ENCODE measurements around the gene DBF4.
"Not testable (repeated sequence)": the region's sequence is repeated elsewhere in the genome, so short reads cannot be mapped to it uniquely, and the experiment has no call there.

The DBF4 gene

GRCh38 chr7:87919875-87920274, 43.6 kb downstream of the DBF4 start:
- DNase-seq (ENCODE audit: insufficient read length, low spot score) (no peak), FAIRE-seq (no peak)
- TF ChIP-seq POLR2AphosphoS5 (IDR thresholded peaks at IDR 0.05; ENCODE audit: low read depth, low read length) (no peak), SPI1 (IDR thresholded peaks at IDR 0.05; ENCODE audit: low read depth, low read length) (no peak), TAF1 (IDR thresholded peaks at IDR 0.05; ENCODE audit: low read depth, low read length) (no peak), POLR2A (IDR thresholded peaks at IDR 0.05; ENCODE audit: low read depth, low read length) (no peak), PAX5 (IDR thresholded peaks at IDR 0.05; ENCODE audit: insufficient read depth, low read length, severe bottlenecking) (no peak), POU2F2 (IDR thresholded peaks at IDR 0.05; ENCODE audit: low read depth, low read length) (no peak)

GRCh38 chr7:87920578-87920977, 44.3 kb downstream of the DBF4 start:
- TF ChIP-seq POLR2A (IDR thresholded peaks at IDR 0.05; ENCODE audit: low read depth, low read length) (no peak), POLR2AphosphoS5 (IDR thresholded peaks at IDR 0.05; ENCODE audit: low read depth, low read length) (no peak), TAF1 (IDR thresholded peaks at IDR 0.05; ENCODE audit: low read depth, low read length) (no peak), POU2F2 (IDR thresholded peaks at IDR 0.05; ENCODE audit: low read depth, low read length) (no peak), SPI1 (IDR thresholded peaks at IDR 0.05; ENCODE audit: low read depth, low read length) (no peak)
- DNase-seq (ENCODE audit: insufficient read length, low spot score) (no peak), FAIRE-seq (no peak)

GRCh38 chr7:87922759-87923395, 46.6 kb downstream of the DBF4 start:
- DNase-seq (ENCODE audit: insufficient read length, low spot score), result not testable (repeated sequence)
- FAIRE-seq, result peak; percentile 50

DNA sequence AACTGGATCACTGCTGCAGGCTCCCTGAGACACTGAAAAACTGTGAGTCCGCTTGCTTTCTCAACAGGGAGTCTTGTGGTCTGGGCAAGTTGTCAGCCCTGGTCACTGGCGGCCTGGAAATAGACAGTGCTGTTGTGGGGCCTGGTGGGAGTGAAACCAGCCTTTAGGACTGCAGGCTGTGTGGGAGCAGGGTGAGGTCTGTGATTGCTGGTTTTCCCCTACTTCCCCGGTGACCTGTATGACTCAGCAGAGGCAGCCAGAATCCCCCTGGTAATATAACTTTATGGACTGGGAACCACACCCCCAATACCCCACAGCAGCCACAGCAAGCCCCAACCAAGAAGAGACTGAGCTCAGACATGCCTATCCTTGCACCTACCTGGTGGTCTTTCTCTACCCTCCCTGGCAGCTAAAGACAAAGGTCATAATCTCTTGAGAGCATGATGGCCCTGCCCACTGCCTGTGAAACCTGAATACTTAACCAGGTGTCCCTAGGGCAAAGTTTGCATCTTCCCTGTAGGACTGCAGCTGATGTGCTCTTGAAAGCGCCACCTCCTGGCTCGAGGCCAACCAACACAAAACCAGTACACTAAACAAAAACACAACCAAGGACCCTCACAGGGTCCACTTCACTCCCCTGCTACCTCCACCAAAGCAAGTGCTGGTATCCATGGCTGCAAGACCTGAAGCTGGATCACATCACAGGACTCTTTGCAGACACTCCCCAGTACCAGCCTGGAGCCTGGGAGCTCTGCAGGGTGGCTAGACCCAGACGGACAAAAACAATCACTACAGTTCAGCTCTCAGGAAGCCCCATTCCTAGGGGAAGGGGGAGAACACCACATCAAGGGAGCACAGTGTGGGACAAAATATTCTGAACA, 50.5 kb downstream of the DBF4 start:
- FAIRE-seq, result peak; percentile 99
- no peak for TF ChIP-seq SPI1 (IDR thresholded peaks at IDR 0.05; ENCODE audit: low read depth, low read length)
- TF ChIP-seq TAF1 (IDR thresholded peaks at IDR 0.05; ENCODE audit: low read depth, low read length), result peak; percentile 96
- TF ChIP-seq PAX5 (IDR thresholded peaks at IDR 0.05; ENCODE audit: insufficient read depth, low read length, severe bottlenecking), result peak; percentile 51
- peak; percentile 86 for TF ChIP-seq POLR2A (IDR thresholded peaks at IDR 0.05; ENCODE audit: low read depth, low read length)
- TF ChIP-seq POU2F2 (IDR thresholded peaks at IDR 0.05; ENCODE audit: low read depth, low read length), result peak; percentile 78
- TF ChIP-seq POLR2AphosphoS5 (IDR thresholded peaks at IDR 0.05; ENCODE audit: low read depth, low read length), result peak; percentile 84
- DNase-seq (ENCODE audit: insufficient read length, low spot score), result no peak

- DNase-seq (ENCODE audit: insufficient read length, low spot score) (no peak), FAIRE-seq (no peak)
- no peak for TF ChIP-seq SPI1 (IDR thresholded peaks at IDR 0.05; ENCODE audit: low read depth, low read length)
- TF ChIP-seq POLR2AphosphoS5 (IDR thresholded peaks at IDR 0.05; ENCODE audit: low read depth, low read length), result no peak
- TF ChIP-seq POU2F2 (IDR thresholded peaks at IDR 0.05; ENCODE audit: low read depth, low read length), result no peak
- no peak for TF ChIP-seq TAF1 (IDR thresholded peaks at IDR 0.05; ENCODE audit: low read depth, low read length)
- TF ChIP-seq POLR2A (IDR thresholded peaks at IDR 0.05; ENCODE audit: low read depth, low read length), result no peak
- no peak for TF ChIP-seq PAX5 (IDR thresholded peaks at IDR 0.05; ENCODE audit: insufficient read depth, low read length, severe bottlenecking)
These were observed 57.3 kb downstream of the DBF4 start for GRCh38 chr7:87933605-87933952.

DNA sequence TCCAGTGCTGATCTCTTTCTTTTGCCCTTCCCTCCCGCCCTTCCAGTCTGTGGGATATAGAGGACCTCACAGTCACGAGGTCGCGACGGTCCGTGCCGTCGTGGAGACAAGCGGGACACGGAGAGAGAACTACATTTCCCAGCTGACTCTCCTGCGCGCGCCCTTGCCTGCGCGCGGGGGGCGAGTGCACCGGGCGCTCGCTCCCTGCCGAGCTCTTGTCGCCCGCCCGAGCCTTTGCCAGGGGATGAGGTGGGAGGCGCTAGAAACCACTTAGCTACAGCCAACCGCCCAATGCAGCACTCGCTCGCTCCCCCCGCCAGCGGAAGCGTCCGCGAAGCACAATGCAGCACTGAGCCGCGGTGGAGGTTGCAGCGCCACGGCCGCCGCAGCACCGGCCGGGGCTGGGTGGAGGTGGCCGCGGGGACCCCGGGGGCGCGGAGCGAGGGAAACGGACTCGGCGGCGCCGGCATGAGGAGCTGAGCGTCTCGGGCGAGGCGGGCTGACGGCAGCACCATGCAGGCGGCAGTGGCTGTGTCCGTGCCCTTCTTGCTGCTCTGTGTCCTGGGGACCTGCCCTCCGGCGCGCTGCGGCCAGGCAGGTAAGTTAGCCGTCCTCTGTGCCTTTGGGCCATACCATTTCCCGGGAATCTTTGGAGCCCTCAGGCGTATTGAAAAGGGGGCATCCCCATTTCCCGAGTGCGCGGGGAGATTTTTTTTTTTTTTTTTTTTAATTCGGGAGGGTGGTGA, 57.8 kb downstream of the DBF4 start, which contains the start of gene ADAM22:
Gene ADAM22, plus strand, starts transcription at position 299 of the 746 bp plus-strand sequence. Its CDS starts 215 bp downstream, at position 514.
- TF ChIP-seq TAF1 (IDR thresholded peaks at IDR 0.05; ENCODE audit: low read depth, low read length) (peak; percentile 82), POU2F2 (IDR thresholded peaks at IDR 0.05; ENCODE audit: low read depth, low read length) (peak; percentile 35; the same call in 1 of the 2 replicates), PAX5 (IDR thresholded peaks at IDR 0.05; ENCODE audit: insufficient read depth, low read length, severe bottlenecking) (no peak), POLR2AphosphoS5 (IDR thresholded peaks at IDR 0.05; ENCODE audit: low read depth, low read length) (peak; percentile 79), POLR2A (IDR thresholded peaks at IDR 0.05; ENCODE audit: low read depth, low read length) (peak; percentile 86)
- FAIRE-seq (peak; percentile 99), DNase-seq (ENCODE audit: insufficient read length, low spot score) (peak; percentile 80)

DNA sequence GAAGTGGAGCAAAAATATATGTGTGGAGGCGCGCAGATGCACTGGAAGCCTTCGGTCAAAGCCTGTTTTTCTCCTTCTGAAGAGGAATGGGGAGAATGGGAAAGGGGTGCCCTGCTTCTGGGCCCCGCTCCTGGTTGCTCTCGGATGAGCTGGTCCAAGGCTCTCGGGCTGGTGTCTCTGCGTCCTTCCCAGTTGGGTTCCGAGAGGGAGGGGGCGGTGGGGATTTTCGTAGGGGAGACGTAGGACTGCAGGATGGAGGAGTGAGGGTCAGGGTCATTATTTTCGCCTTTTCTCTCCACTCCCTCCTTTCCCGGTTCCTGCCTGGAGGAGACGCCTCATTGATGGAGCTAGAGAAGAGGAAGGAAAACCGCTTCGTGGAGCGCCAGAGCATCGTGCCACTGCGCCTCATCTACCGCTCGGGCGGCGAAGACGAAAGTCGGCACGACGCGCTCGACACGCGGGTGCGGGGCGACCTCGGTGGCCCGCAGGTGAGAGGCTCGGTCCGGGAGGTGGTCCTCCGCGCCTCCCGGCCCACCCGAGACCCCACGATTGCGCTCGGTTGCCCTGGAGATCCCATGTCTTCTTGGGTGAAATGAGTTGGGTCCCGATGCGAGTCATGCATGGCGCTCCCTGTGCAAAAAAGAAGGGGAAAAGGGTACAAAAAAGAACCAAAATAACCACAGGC, 58.5 kb downstream of the DBF4 start:
- peak; percentile 25 for DNase-seq (ENCODE audit: insufficient read length, low spot score)
- TF ChIP-seq SPI1 (IDR thresholded peaks at IDR 0.05; ENCODE audit: low read depth, low read length) (no peak), PAX5 (IDR thresholded peaks at IDR 0.05; ENCODE audit: insufficient read depth, low read length, severe bottlenecking) (no peak), POLR2AphosphoS5 (IDR thresholded peaks at IDR 0.05; ENCODE audit: low read depth, low read length) (no peak), POU2F2 (IDR thresholded peaks at IDR 0.05; ENCODE audit: low read depth, low read length) (no peak), POLR2A (IDR thresholded peaks at IDR 0.05; ENCODE audit: low read depth, low read length) (no peak), TAF1 (IDR thresholded peaks at IDR 0.05; ENCODE audit: low read depth, low read length) (no peak)
- FAIRE-seq, result peak; percentile 67

DNA sequence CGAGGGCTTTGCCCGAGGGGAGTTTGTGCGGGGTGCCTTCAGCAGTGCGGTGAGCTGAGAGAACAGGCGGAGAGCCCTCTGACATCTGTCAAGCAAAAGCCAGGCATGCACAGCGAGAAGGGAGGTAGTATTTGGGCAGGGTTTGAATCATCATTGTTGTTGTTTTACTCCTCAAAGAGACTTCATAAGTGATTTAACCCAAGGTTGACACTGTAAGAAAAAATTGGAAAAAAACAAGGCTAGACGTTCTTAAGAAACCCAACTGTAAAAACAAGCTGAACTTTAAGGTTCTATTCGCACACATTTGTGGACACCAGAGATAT, 59.1 kb downstream of the DBF4 start:
- DNase-seq (ENCODE audit: insufficient read length, low spot score) (no peak), FAIRE-seq (peak; percentile 54)
- TF ChIP-seq TAF1 (IDR thresholded peaks at IDR 0.05; ENCODE audit: low read depth, low read length) (no peak), POU2F2 (IDR thresholded peaks at IDR 0.05; ENCODE audit: low read depth, low read length) (no peak), POLR2A (IDR thresholded peaks at IDR 0.05; ENCODE audit: low read depth, low read length) (no peak), POLR2AphosphoS5 (IDR thresholded peaks at IDR 0.05; ENCODE audit: low read depth, low read length) (no peak), PAX5 (IDR thresholded peaks at IDR 0.05; ENCODE audit: insufficient read depth, low read length, severe bottlenecking) (no peak), SPI1 (IDR thresholded peaks at IDR 0.05; ENCODE audit: low read depth, low read length) (no peak)

- TF ChIP-seq POLR2A (IDR thresholded peaks at IDR 0.05; ENCODE audit: low read depth, low read length), result no peak
- no peak for TF ChIP-seq PAX5 (IDR thresholded peaks at IDR 0.05; ENCODE audit: insufficient read depth, low read length, severe bottlenecking)
- no peak for TF ChIP-seq SPI1 (IDR thresholded peaks at IDR 0.05; ENCODE audit: low read depth, low read length)
- no peak for TF ChIP-seq TAF1 (IDR thresholded peaks at IDR 0.05; ENCODE audit: low read depth, low read length)
- TF ChIP-seq POU2F2 (IDR thresholded peaks at IDR 0.05; ENCODE audit: low read depth, low read length), result no peak
- TF ChIP-seq POLR2AphosphoS5 (IDR thresholded peaks at IDR 0.05; ENCODE audit: low read depth, low read length), result no peak
- DNase-seq (ENCODE audit: insufficient read length, low spot score) (no peak), FAIRE-seq (peak; percentile 13)
These were observed 64.8 kb downstream of the DBF4 start for GRCh38 chr7:87941138-87941537.
